Stimulated activated CD4-positive, alpha-beta T cell treated with anti-CD3 and anti-CD28 coated beads, TNF-alpha, amount 100 ng/mL, for 1 hour (primary cell): Measurements from ENCODE around the gene PXDC1.
"Not testable (repeated sequence)": the region's sequence is repeated elsewhere in the genome, so short reads cannot be mapped to it uniquely, and the experiment has no call there.

ENCODE experiments used
- DNase-seq, 3 donors: peaks; one replicate each; pipeline ENCODE4 v3.0.0-alpha.2; 2020; ENCODE audit warnings: low read depth in 3 of 3, low spot score in 1 of 3

Gene PXDC1

DNA sequence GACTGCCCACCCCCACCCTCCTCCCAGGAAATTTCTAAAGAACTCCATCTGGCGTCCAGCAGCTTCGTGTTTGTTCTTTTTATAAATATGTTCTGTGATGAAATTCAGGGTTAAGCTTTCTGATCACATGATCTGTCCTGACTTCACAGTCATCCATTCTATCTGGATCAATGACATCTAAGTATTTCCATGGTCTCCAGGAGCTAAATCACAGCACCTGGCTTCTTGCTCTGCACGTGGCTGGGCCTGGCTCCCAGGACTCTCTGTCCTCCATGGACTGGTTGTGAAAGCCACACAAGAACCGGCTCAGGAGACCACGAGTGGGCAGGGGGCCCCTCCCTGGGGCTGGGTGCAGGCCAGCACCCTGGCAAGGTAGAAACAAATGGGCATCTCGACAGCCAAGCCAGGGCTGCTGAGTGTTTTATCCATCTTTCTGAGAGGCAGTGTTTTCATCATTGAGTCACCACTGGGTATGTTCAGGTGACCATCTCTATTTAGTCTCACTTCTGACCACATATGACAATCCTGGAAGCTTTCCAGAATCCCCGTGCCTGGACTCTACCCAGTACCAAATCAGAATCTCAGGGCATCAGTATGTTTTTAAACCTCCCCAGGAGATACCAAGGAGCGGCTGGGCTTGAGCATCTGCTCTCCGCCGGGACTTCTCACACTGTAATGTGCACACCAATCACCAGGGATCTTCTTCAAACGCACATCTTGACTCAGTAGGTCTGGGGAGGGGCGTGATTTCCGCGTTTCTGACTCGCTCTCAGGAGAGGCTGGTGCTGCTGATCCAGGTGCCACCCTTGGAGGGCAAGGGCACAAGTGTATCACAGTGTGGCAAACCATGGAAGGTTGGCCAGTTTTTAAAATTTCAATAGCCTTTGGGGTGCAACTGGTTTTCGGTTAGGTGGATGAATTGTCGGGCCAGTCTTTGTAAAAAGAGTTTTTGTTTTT lies 31.6 kb upstream of the PXDC1 start:
- no peak for DNase-seq

DNA sequence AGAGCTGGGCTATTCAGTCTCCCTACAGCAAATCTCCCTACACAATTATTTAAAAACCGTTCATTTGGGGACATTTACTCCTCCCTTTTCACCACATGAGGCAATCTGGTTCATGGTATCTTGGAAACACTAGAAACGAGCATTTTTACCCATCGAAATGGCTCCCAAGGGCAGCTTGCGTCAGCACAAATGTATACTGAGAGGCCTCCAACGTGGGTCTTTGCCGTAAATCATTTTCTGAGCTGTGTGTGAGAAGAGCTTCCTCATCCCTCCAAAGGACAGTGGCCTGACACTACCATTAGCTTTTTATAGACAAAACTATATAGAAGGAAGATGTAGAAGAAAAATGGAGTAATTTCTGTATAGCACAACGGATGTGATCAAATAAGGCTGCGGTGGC lies 30.0 kb upstream of the PXDC1 start:
- DNase-seq, result no peak

DNA sequence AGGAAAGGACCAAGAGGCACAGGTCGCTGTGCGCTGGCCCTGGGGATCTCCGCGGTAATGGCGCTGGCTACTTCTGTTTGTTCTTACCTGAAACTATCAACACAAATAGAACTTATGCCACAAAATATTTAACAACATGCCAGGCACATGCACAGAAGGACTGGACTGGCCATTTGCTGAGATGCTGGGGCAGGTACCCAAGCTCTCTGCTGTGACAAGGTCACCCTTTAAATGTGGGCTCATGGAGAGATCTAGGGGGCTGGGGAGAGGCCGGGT lies 28.0 kb upstream of the PXDC1 start:
- DNase-seq, result no peak

DNA sequence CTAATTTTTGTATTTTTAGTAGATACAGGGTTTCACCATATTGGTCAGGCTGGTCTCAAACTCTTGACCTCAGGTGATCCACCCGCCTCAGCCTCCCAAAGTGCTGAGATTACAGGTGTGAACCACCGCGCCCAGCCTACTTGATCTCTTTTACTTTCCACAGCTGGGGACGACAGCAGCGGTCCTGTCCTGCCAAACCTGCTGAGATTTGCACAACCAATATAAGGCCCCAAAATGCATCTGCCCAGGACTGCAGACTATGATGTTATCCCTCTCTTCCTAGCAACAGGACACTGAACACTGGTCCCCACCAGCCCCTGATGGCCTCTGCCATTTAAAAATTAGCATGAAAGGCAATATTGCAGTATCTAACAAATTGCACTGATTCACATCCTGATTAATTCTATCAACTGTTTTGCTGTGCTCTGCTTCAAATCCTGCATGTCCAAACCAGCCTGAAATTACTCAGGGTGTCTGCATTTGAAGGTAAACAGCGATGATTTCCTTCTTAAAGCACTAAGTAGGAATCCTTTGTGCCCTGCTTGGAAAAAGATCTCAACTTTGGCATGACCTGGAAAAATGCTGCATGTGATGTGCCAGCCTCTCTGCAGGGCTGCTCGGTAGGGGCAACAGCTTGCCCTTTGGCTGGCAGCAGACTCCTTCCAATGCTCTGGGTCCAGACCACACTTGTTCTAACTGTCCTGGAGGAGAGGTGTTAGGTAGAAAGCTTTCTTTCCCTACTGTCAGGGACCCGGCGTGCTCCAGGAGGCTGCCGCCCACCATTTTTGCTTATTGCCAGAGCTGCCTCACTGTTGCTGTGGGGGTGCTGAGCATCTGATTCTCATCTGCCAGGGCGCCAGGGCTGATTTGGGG lies 27.4 kb upstream of the PXDC1 start:
- no peak for DNase-seq

DNA sequence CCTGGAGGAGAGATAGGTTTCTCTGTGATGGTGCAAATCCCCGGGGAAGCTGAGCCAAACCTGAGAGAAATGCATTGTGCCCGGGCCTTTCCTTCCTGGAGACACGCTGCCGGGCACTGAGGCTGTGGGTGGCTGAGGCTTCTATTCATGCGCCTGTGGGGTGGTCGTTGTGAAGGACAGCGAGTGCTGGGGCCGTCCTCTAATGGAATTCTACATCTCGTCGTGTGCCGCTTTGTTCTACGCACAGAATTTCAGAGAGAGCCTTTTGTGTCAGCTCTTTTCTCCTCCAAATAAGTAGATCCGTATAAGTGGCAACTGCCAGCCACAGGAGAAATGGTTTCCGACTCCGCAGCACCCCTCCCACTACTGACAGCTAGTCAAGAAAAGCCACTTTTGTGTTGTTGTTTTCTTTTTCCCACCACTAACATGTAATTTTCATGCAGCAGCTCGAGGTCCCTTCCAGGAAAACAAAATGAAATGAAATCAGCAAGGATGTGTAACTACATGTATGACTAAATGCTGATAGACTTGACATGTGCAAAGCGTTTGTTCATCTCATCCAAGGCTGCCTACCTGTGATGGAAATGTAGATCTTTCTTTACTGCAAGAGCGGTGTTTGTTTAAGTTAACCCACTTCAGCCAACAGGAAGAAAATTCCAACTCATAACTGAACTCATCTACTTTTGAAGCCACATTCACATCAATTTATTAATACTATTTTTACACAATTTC lies 26.4 kb upstream of the PXDC1 start:
- DNase-seq, result no peak

DNA sequence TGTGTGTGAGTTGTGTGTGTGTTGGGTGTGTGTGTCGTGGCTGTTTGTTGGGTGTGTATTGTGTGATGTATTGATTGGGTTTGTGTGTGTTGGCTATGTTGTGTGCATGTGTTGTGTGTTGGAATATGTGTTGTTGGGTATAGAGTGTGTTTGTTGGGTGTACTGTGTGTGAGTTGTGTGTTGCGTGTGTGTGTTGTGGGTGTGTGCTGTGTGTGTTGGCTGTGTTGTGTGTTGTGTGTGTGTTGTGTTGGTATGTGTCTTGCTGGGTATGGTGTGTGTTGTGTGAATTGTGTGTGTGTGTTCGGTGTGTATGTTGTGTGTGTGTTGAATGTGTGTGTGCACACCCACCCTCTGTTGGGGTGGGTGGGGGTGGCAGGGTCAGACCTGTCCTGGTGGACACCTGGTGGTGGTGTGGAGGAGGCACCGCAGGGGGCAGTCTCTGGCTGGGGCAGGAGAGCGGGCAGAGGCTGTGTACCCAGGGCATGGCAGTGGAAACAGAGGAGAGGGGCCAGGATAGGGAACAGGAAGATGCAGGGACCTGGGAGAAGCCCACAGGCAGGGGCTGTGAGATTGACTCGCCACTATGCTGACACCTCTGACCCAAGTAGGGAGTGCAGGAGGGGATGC lies 25.5 kb upstream of the PXDC1 start:
- no peak for DNase-seq

DNA sequence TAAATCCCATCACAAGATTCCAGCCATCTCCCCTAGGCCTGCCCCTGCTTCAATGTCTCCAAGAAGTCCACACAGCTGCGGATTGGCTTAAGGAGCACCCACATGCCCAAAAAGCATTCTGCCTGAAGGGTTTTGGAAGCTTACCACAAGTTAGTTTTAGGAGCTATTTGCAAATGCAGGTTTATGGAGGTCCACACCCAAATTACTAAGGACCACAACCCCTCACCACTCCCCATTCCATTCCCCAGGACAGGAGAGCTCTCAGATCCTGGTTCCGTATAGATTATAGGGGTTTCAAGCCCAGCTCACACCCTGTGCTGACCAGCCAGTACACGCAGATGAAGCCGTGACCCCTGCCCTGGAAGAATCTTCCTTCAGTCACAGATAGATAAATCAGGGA lies 24.3 kb upstream of the PXDC1 start:
- DNase-seq, result no peak

DNA sequence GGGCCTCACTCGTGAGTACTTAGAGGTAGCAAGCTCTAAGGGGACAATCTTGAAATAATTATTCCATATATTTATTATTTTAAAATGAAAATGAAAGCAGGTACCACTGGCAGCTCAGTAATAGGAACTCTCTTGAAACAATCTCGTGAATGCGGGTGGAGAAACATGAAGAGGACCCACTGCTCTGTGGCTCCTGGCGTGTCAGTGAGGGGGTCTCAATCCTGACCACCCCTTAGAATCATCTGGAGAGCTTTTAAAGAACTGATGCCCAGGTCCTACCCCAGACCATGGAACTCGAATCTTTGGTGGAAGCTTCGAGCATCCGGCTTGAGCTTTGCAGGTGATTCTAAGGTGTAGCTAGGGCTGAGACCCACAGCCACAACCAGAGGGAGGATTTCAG lies 23.9 kb upstream of the PXDC1 start:
- no peak for DNase-seq

DNA sequence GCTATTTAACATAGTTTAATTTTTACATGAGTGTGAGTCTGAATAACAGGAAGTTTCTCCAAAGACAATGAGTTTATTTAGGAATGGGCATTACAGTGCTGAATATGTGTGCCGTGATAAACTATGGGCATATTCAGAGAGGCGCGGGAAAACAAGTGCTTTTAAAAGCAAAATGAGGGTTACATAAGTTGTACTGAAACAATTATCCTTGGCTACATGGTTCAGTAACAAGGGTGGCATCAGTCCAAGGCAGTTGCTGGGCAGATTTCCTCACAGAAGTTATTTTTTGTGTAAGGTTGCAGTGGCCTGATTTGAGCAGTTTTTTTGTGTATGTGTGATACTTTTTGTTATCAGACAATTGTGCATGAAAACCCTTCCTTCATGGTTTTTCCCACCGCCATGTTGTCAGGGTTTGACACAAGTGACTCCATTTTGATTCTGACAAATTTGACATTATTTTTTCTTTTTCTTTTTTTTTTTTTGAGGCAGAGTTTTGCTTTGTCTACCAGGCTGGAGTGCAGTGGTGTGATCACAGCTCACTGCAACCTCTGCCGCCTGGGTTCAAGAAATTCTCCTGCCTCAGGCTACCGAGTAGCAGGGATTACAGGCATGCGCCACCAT lies 22.3 kb upstream of the PXDC1 start:
- no peak for DNase-seq

DNA sequence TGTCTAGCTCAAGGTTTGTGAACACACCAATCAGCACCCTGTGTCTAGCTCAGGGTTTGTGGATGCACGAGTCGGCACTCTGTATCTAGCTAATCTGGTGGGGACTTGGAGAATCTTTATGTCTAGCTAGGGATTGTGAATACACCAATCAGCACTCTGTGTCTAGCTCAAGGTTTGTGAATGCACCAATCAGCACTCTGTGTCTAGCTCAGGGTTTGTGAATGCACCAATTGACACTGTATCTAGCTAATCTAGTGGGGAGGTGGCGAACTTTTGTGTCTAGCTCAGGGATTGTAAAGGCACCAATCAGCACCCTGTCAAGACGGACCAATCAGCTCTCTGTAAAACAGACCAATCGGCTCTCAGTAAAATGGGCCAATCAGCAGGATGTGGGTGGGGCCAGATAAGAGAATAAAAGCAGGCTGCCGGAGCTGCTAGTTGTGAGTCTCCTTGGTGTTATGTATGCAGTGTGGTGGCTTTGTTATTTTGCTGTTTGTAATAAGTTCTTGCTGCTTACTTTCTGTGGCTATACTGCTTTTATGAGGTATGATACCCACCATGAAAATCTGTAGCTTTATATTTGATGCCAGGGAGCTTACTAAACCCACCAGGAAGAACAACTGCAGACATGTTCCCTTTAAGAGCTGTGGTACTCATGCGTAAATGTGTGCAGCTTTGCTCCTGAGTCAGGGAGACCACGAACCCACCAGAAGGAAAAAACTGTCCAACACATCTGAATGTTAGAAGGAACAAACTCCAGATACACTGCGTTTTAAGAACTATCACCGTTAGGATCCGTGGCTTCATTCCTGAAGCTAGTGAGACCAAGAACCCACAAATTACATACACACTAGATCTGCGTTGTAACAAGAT lies 20.9 kb upstream of the PXDC1 start:
- DNase-seq, result not testable (repeated sequence)

DNA sequence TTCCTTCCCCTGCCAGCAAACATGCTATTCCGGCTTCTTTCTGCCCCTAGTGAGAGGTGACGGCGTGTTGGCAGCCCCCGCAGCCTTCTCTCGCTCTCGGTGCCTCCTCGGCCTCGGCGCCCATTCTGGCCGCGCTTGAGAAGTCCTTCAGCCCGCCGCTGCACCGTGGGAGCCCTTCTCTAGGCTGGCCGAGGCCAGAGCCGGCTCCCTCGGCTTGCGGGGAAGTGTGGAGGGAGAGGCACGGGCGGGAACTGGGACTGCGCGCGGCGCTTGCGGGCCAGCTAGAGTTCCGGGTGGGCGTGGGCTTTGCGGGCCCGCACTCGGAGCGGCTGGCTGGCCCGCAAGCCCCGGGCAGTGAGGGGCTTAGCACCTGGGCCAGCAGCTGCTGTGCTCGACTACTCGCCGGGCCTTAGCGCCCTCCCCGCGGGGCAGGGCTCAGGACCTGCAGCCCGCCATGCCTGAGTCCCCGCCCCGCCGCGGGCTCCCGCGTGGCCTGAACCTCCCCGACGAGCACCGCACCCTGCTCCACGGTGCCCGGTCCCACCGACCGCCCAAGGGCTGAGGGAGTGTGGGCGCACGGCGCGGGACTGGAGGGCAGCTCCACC lies 20.0 kb upstream of the PXDC1 start:
- DNase-seq, result no peak

DNA sequence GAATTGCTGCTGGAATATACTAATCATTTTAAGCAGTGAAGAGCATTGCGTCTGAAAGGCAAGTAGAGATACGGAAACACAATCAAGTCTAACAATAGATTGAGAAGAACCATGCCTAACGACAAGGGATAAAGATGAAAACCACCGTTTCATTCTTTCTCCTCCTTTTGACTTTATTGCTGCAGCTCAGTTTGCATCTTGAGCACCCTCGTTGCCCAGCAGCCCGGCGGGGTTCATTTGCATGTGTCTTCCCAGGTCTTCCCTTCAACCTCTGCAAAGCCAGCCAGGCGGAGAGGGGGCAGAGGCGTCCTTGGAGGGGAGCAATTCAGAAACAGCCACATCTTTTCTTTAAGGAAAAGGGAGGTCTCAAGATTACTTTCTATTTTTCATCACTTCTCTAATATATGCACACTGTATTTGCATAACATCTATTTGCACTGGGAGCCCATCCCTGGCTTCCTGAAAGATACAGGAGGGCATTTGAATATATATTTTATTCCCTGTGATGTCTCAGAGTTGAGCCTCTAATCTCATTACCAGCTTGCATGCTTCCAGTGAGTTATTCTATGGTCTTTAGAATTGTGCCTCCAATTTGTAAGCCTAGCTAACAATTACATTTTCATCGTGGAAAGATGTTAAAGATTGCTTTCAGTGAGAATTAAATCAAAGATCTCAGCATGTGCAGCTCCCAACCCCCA lies 18.7 kb upstream of the PXDC1 start:
- DNase-seq, result no peak

DNA sequence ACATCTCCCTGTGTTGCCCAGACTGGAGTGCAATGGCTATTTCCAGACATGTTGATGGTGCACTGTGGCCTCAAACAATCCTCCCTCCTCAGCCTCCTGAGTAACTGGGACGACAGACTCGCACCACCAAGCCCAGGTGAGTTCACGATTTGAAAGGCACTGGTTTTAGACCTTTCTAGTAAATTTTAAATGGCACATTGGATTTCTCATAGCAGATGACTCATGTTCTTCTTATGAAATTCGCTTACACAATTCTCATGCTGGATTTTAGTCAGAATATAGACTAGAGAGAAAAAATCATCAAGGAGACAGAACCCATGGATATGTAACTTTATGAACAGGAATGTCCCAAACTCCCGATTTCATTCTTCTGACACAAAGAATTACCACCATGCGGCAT lies 18.1 kb upstream of the PXDC1 start:
- no peak for DNase-seq

DNA sequence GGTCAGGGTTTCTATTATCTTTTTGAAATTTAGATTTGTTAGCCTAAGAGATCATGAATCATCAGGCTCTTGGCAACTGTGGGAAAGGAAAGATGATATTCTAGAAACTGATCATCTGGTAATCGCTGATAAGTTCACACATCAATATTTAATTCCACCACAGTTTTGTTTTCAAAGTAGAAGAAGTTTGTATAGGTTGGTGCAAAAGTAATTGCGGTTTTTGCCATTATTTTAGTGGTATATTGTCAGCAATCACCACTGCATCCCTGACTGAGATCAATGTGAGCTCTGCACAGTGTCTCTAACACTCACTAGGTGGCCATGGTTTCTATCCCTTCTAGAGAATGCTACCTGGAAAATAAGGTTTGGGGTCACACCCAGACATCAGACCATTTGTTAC lies 17.0 kb upstream of the PXDC1 start:
- DNase-seq, result no peak

DNA sequence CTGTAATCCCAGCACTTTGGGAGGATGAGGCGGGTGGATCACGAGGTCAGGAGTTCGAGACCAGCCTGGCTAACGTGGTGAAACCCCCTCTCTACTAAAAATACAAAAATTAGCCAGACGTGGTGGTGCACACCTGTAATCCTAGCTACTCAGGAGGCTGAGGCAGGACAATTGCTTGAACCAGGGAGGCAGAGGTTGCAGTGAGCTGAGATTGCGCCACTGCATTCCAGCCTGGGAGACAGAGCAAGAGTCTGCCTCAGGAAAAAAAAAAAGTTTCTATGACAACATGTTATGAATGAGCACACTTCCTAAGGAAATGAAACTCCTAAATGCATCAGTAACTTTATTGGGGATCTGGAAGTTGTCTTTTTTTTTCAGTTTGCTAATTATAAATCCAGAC lies 16.0 kb upstream of the PXDC1 start:
- DNase-seq, result not testable (repeated sequence)

DNA sequence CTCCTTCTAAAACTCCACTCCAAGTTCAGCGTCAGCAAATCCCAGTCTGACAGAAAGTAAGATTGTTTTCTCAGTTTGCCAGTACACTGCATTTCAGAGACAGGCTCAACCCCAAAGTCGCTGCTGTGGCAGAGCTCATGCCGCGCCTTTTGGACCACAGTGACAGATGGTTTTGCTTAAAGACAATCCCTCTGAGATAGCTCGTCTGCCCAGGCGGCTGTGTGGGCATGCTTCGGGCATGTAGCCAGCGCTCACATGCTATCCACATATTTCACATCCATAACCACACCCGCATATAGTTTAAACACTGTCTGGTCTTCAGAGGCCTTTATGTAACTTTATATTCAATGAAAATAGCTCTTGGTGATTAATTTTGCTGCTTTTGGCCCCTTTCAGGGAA lies 14.7 kb upstream of the PXDC1 start:
- DNase-seq, result no peak

DNA sequence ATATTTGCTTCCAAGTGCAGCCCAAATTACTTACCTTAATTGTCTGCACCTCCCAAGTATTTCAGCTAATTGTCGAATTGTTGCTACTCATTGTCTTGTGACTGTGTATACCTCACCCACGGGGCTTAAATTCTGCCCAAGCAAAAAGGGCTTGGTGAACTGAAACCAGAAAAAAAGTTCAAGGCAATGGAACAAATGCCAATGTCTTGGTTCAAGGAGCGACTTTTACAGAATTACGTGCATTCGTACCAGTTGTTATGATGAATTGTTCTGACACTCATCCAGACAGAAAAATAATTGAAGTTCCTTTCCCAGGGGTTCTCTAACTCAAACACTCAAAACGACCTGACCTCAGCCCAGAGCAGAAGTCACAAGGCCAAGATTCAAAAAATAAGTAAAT lies 13.9 kb upstream of the PXDC1 start:
- no peak for DNase-seq

DNA sequence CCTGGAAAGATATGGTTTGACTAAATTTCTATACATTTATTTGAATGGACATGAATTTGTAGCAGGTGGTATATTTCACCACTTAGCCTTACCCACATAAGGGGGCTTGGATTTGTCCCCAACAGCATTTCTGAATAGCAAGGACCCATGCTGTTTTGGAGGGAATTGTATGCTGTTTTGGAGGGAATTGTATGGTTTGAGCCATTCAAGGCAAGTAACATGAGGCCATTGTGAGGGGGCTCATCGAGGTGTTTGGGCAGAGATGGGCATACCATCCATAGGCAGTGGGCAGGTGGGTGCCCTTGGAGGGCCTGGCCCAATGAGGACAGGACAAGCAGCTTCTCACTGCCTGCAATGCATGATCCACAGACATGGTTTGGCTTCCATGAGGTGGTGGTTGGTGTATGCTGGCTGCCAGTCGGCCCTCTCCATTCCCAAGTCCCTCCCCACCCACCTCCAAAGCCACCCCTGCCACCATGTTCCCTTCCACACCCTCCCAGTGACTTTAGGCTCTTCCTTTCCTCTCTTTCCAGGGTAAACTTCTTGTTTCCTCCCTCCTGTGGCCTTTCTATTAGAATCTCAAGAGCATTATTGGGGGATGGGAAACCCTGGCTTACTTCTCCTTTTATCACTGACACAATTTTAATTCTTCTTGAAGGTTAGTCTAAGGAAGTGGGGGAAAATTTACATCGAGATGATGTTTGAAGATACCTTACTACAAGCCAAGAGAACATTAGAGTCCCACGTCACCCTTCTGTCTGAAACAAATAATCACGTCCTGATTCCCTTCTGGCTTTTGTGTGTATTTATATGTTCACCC lies 13.2 kb upstream of the PXDC1 start:
- DNase-seq, result no peak
